Measurements from ENCODE around the gene TCAP.
A peak's percentile ranks its signal among the peaks of the same experiment; 100 is the strongest.

TCAP gene

DNA sequence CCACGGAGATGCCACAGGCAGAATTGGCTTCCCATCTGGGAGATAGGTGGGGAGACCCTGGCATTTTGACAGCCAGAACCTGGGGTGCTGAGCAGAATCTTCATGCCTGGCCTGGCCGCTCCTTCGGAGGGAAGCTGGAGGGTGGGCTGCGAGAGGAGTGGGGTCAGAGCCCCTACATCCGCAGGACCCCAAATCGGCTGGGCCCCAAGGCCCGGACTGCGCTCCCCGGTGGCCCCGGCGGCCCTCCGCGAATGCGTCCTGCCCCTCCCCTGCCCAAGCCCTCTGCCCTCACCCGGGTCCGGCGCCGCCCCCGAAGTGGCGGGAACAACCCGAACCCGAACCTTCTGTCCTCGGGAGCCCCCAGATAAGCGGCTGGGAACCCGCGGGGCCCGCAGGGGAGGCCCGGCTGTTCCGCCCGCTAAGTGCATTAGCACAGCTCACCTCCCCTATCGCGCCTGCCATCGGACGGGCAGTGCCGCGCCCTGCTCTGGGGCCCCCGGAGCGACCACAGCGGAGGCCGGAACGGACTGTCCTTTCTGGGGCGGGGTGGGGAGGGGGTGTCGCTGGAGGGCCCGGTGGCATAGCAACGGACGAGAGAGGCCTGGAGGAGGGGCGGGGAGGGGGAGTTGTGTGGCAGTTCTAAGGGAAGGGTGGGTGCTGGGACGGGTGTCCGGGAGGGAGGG is 2.3 kb downstream of the TCAP start:
- no peak for DNase-seq (ENCODE audit: low spot score)

DNA sequence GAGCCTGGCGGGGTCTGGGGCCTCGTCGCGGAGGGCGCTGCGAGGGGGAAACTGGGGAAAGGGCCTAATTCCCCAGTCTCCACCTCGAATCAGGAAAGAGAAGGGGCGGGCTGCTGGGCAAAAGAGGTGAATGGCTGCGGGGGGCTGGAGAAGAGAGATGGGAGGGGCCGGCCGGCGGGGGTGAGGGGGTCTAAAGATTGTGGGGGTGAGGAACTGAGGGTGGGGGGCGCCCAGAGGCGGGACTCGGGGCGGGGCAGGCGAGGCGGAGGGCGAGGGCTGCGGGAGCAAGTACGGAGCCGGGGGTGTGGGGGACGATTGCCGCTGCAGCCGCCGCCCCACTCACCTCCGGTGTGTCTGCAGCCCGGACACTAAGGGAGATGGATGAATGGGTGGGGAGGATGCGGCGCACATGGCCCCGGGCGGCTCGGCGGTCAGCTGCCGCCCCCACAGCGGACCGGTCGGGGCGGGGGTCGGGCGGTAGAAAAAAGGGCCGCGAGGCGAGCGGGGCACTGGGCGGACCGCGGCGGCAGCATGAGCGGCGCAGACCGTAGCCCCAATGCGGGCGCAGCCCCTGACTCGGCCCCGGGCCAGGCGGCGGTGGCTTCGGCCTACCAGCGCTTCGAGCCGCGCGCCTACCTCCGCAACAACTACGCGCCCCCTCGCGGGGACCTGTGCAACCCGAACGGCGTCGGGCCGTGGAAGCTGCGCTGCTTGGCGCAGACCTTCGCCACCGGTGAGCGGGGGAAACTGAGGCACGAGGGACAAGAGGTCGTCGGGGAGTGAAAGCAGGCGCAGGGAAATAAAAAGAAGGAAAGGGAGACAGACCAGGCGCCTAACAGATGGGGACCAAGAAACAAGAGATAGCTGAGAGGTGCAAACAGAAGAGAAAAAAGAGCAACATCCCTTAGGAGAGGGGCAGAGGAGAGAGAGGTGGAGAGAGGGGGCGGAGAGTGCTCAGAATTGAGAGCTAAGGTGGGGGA is 3.1 kb downstream of the TCAP start, which contains the start of gene PNMT:
Gene PNMT (plus strand): TSS at position 509 of the 980 bp plus-strand sequence. CDS start 23 bp downstream, at position 532.
- peak; percentile 58 for DNase-seq (ENCODE audit: low spot score)

DNA sequence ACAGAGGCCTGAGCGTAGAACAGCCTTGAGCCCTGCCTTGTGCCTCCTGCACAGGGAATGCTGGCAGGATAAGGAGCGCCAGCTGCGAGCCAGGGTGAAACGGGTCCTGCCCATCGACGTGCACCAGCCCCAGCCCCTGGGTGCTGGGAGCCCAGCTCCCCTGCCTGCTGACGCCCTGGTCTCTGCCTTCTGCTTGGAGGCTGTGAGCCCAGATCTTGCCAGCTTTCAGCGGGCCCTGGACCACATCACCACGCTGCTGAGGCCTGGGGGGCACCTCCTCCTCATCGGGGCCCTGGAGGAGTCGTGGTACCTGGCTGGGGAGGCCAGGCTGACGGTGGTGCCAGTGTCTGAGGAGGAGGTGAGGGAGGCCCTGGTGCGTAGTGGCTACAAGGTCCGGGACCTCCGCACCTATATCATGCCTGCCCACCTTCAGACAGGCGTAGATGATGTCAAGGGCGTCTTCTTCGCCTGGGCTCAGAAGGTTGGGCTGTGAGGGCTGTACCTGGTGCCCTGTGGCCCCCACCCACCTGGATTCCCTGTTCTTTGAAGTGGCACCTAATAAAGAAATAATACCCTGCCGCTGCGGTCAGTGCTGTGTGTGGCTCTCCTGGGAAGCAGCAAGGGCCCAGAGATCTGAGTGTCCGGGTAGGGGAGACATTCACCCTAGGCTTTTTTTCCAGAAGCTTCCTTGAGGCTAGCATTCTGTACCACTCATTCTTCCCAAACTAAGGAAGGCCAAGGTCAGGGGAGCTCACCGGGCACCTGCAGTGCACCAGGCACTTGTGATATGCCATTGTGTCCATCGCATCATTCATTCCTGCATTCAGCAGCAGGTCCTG is 5.0 kb downstream of the TCAP start:
- no peak for DNase-seq (ENCODE audit: low spot score)

DNA sequence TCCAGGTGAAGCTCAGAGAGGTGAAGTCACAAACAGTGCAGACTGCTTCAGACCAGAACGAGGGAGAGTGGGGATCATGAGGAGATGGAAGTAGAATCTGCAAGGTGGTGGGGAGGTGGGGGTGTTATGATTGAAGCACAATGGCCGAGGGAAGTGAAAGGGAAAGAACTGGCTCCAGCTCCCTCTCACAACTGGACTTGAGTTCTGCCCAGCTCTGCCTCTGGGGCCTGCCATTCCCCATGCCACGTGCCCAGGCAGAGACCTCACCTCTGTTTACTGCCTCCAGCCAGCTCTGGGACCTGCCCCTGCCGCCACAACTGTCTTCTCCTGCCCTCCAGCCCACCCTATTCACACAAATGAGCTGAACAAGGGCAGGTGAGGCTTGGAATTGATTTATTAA is 5.6 kb downstream of the TCAP start:
- no peak for DNase-seq (ENCODE audit: low spot score)

DNA sequence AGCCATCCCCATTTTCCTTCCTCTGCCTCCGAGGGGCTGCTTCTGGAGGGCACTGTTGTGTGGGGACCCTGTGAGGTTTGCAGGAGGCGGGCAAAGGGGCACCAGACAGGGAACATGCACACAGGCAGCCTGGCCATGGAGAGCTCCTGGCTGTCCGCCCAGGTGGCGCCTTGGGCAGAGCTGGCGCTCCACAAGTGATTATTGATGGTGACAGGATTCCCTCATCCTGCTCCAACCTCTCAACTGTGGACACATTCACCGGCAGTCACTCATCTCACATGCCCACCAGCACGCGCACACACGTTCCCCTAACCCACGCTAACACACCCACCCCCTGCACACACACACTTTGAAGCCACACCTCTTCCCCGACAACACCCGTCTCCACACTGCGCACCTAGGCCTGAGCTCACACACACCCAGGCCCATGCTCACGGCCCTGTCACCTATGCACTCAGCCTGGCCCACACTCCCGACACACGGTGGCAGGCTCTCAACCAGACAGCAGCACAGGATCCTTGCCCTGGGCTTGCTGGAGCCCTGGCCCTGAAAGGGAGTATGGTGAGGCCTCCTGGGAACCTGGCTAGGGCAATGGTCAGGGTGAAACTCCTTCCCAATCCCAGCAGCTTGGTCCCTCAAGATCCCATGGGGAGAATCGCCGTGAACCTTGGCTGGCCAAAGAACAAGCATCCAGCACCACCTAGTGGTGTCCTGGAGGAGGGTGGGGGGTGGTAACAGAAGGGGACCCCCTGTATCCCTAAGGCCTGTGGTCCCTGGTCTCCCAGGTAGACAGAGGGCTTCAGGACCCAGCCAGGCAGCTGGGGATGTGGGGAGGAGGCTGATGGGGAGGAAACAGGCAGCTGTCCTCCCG is 6.7 kb downstream of the TCAP start:
- DNase-seq (ENCODE audit: low spot score): peak; percentile 60

DNA sequence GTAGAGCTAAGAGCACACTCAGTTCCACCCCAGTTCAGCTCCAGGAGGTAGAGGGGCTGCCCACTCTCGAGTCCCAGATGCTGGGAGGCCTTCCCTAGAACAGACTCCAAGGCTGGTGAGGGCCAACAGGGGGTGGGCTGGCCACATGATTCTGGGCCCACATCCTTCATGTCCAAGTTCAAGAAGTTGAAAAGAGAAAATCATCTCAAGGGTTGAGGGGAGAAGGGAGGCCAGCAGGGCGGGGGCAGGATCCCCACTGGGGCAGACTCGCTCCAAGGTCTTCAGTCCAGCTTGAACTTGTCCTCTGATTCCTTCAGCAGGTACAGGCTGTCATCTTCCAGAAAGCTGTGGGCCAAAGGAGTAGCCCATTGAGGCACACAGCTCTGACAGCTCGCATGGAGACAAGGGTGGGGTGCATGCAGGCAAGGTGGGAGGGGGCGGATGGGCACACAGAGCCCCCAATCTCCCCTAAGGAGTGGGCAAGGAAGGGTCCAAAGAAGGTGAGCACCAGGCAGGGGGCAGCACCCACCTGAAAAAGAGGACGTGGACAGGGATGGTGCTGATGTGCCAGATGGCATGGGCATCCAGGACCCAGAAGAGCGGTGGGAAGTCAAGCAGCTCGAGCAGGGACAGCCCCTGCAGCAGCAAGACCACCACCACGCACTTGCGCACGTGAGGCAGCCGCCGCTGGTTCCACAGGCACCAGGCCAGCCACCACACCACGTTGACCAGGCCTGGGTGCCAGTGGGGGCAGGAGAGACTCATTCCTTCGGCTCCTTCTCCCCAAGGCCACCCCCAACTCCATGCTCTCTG is 7.6 kb downstream of the TCAP start:
- DNase-seq (ENCODE audit: low spot score): no peak

DNA sequence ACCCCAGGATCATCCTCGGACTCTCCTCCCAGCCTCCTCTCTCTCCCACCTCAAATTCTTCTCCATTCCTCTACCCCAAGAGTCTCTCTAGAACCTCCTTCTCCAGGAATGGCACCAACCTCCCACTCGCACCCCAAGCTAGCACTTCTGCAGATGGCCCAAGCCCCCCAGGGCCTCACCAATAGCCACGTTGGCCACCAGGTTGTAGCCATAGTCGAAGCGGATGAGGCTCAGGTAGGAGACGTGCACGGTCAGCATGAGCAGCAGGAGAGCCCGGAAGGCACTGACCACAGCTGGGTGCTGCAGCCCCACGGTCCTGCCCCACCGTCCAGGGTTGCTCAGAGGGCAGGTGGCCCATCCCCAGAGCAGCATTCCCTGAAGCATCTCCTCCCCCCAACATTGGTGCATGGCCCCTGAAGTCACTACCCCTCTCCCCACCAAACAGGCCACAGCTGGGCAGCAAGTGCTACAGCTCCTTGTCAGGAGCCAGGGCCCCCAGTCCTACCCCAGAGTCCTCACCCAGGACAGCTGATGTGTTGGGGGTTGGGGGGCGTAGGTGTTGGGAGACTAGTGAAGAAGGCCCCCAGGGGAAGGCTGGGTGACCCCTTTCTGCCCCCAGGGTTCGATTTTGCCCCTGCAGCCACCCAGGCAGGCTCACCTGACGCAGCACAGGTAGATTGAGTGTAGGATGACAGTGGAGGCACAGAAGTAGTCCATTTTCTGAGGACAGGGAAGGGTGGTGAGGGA is 8.4 kb downstream of the TCAP start:
- no peak for DNase-seq (ENCODE audit: low spot score)

DNA sequence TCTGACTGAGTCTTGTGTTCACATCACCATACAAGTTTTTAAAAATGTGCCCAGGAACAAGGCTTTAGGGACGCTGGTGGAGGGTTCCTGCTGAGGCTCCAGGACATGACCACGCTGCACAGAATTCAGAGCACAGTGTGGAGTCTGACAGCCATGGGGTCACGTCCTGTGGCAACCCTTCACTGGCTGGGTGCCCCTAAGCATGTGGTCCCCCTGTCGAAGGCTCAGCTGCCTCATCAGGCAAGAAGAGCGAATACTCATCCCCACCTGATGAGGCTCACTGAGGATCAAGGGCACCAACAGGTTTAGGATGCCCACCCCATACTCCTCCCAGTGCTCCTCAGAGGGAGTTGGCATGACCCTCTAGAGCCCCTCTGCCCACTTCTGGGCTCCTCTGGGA is 9.0 kb downstream of the TCAP start:
- DNase-seq (ENCODE audit: low spot score): no peak

DNA sequence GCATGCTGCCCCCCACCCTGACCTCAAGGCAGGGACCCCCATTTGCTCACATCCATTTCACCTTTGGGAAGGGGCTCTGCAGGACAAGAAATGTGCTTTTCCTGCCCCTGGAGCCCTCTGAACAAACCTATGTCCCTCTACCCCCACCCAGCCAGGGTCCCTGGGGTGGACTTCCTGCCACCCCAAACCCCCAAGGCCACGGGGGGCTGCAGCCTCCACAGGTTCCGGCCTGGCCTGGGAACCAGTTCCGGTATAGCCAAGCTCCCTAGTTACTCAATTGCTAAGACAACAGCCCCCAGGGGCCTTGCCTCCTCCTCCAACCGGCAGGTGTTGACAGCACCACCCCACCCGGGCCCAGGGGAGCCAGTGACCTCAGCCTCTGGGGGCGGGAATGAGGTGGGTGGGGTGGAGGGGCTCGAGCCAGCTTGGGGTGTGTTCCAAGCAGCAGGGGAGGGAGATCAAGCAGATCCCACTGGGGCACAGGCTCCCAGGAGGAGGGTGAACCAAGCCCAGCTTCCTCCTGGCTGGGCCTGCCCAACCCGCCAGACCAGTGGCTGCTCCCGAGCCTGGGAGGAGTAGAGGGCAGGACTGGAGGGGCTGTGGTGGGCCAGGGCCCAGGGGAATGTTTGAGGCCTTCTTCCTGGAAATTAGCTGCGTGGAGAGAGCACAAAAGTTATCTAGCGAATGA is 9.7 kb downstream of the TCAP start:
- DNase-seq (ENCODE audit: low spot score): no peak

DNA sequence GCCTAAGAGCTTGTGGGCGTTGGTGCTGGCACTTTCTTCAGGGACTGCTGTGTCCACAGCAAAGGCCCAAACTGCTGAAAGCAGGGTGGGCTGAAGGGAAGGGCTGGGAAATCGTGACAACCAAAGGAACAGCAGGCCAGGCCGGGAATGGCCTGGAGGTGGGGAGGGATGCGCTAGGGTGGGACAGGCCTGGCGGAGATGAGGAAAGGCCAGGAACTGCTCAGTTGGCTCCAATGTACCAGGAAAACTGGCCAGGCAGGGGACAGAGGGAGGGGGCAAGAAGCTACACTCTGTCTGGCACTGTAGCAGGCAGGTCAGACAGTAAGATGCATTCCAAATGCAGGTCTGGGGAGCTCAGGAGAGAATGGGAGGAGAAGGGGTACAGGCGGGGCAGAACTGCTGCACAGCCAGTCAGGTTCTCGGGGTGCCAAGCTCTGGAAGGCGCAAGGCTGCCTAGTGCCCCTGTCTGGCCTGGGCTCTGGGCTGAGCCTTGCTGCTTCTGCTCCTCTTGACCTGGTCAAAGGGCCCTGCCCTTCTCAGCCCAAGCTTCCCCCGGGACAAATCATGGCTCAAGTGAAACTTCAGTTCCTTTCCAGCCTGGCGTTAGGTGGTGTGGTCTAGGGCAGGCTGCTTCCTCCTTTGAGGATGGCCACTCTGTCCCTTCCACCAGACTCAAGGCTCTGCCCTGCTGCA is 10.4 kb downstream of the TCAP start:
- no peak for DNase-seq (ENCODE audit: low spot score)

DNA sequence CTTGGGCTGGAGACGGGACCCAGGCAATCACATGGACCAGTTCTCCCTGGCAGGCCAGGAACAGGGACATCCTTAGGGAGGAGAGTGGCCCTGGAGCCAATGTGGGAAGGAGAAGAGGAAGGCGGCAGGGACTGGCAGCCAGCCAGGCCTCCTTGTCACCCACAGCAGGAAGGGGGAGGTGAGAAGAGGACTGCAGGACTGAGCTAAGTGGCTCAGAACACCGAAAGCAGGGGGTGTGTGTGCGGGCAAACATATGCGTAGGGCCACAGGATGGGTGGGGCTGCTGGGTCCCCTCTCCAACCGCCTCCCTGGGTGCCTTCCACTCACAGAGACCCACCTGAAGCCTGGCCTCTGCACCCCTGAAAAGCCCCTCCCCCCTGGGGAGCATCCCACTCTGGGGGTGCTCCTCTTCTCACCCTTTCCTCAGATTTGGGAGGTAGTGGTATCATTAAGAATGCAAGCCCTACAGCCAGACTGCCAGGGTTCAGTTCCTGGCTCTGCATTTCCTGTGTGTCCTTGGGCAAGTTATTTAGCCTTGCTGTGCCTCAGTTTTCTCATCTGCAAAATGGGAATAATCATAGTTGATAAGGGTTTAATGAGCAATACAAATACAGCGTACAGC is 11.2 kb downstream of the TCAP start:
- peak; percentile 54 for DNase-seq (ENCODE audit: low spot score)

DNA sequence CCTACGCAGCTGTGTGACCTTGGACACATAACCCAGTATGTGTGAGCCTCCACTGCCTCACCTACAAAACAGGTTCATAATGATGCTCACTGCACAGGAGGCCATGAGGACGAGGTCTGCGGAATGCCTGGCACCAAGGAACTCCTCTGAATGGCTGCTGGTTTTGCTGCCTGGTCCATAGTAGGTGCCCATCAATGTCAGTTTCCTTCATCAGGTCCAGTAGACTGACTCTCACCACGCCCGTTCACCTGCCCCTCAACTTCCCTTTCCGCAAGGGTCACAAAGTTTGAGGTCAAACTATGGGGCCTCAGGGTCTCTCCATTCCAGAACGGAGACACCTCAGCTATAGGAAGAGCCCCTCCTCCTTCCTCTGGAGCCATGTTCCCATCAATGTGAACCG is 11.9 kb downstream of the TCAP start:
- no peak for DNase-seq (ENCODE audit: low spot score)

DNA sequence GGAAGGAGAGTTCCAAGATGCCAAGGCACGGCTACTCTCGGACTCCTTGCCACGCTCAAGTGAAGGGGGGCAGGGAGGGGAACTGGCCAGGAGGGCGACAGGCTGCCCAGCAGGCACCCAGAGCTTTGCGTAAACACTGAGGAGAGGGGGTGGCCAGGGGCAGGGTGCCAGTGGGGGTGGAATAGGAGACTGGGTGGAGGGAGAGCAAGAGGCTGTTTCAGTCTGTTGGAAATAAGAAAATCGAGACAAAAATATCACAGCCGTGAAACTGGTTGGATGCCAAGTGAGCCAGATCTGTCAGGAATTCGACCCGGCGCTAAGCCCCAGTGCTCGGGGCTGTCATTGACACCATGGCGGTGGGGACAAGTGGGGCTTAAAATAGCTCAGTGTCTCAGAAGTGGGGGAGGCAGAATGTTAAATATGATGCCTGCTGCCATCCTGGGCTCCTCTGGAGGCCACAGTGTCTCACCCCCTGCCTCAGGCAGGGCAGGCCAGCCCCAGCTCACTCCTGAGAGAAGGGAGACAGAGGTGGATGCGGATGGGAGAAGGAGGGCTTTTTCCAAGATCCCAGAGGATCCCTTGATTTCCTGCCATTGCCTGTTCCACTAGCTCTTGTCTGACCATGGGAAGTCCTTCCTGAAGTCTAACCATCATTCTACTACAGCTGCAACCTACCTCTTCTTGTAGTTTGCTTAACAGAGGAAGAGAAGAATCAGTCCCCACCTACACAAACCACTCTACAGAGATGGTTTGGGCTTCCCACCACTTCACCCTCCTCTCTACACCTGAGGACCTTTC is 12.6 kb downstream of the TCAP start:
- no peak for DNase-seq (ENCODE audit: low spot score)

DNA sequence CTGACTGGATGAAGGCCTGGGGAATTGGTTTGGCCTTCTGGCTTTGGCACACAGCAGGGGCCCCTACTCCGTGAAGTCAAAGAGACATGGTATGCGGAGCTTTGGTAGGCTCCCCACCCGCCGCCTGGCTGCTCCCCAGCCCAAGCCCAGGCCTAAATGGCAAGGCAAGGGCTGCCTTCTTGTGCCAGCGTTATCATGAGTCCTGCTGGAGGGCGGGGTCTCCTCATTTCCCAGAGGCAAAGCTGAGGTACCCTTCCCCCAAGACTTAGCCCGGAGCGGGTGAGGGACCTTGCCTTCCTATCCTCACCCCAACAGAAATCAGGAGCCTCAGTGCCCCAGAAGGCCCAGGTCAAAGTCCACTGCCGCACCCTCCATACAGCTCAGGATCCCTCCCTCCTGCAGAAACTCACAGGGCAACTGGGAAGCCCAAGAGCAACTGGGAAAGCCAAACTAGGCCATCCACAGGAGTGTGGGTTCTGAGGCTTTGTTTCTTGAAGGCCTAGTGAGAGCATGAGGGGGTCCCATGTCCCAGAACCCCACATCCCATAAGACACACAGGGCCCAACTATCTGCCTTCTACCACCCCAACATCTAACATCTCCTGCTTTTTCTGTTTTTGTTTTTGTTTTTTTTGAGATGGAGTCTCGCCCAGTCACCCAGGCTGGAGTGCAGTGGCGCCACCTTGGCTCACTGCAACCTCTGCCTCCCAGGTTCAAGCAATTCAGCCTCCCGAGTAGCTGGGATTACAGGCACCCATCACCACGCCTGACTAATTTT is 13.4 kb downstream of the TCAP start:
- DNase-seq (ENCODE audit: low spot score): no peak

DNA sequence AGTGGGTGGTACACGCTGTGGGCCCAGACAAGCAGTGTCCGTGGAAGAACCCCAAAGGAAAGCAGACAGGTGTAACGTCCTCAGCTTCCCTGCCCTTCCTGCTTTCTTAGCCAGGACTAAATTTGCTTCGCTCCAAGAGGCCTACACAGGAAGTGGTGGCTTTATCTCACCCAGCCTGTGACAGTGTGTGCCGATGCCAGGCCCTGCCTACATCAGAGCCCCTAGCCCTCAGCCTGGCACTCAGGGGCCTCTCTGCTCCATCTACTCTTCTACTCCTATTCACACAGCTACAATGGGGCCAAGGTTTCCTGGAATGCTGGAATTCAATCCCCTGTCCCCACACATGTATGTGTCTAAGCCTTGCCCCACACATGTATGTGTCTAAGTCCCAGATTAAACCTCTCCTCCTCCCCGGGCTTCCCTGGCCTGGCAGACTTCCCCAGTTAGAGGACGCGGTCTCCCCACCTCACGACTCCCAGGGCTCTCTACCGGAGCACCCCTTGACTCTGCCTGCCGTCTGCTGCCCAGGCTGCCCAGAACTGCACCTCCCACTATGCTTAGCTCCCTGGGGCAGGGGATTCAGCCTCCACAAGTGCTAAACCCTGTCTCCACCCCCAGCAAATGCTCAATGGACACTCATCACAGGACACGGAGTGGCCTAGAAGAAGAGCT is 14.5 kb downstream of the TCAP start:
- no peak for DNase-seq (ENCODE audit: low spot score)
